ENCODE data around the gene TFDP1.

Gene TFDP1

GRCh38 chr13:113564331-113565023, 20.1 kb upstream of the TFDP1 start:
- H3K4me2 ChIP-seq (ENCODE audit: low read length): no peak overlapping the region
- no peaks in the 10 kb centered on the region for H3K4me1 ChIP-seq (ENCODE audit: insufficient read depth, low read length, severe bottlenecking)
- H3K4me3 ChIP-seq (ENCODE audit: low read depth, low read length, poor library complexity, severe bottlenecking): no peak overlapping the region
- H3F3A ChIP-seq (ENCODE audit: insufficient read depth, low read length): no peaks in the 10 kb centered on the region
- peaks cover 11% of the 10 kb centered on the region; the same call in 1 of the 2 replicates for H3K27me3 ChIP-seq (ENCODE audit: insufficient read depth, low read length)
- H3K9me2 ChIP-seq (ENCODE audit: low read depth, low read length): no peaks in the 10 kb centered on the region
- H3K9me3 ChIP-seq (ENCODE audit: low read length): 0 out of 2 replicates have a peak, but pooled peaks cover 2% of the 10 kb centered on the region
- TF ChIP-seq CTCF (IDR thresholded peaks at IDR 0.05; ENCODE audit: low read length) (no peak), EZH2 (IDR thresholded peaks at IDR 0.05; ENCODE audit: borderline replicate concordance, low read length) (no peak)
- H3K36me3 ChIP-seq (ENCODE audit: insufficient read depth, low read length): no peaks in the 10 kb centered on the region; the same call in 1 of the 2 replicates
- H2AFZ ChIP-seq (ENCODE audit: low read length): no peak overlapping the region
- H3K27ac ChIP-seq (ENCODE audit: low read depth, low read length, poor library complexity, severe bottlenecking): no peak overlapping the region
- H3K79me2 ChIP-seq (ENCODE audit: insufficient read depth, low read length): no peaks in the 10 kb centered on the region
- H4K20me1 ChIP-seq (ENCODE audit: insufficient read depth, low read length): no peaks in the 10 kb centered on the region
- H3K9ac ChIP-seq (ENCODE audit: low read length): no peak overlapping the region

- H4K20me1 ChIP-seq (ENCODE audit: insufficient read depth, low read length): no peaks in the 10 kb centered on the region
- TF ChIP-seq EZH2 (IDR thresholded peaks at IDR 0.05; ENCODE audit: borderline replicate concordance, low read length) (no peak), CTCF (IDR thresholded peaks at IDR 0.05; ENCODE audit: low read length) (no peak)
- H3K9ac ChIP-seq (ENCODE audit: low read length): no peak overlapping the region
- H3K9me2 ChIP-seq (ENCODE audit: low read depth, low read length): no peaks in the 10 kb centered on the region
- no peaks in the 10 kb centered on the region for H3K79me2 ChIP-seq (ENCODE audit: insufficient read depth, low read length)
- no peaks in the 10 kb centered on the region for H3F3A ChIP-seq (ENCODE audit: insufficient read depth, low read length)
- H3K27me3 ChIP-seq (ENCODE audit: insufficient read depth, low read length): peaks cover 8% of the 10 kb centered on the region; the same call in 1 of the 2 replicates
- 0 out of 2 replicates have a peak, but pooled peaks cover 2% of the 10 kb centered on the region for H3K9me3 ChIP-seq (ENCODE audit: low read length)
- no peak overlapping the region for H3K27ac ChIP-seq (ENCODE audit: low read depth, low read length, poor library complexity, severe bottlenecking)
- H2AFZ ChIP-seq (ENCODE audit: low read length): no peak overlapping the region
- H3K4me2 ChIP-seq (ENCODE audit: low read length): no peak overlapping the region
- H3K4me3 ChIP-seq (ENCODE audit: low read depth, low read length, poor library complexity, severe bottlenecking): no peak overlapping the region
- no peaks in the 10 kb centered on the region for H3K4me1 ChIP-seq (ENCODE audit: insufficient read depth, low read length, severe bottlenecking)
- H3K36me3 ChIP-seq (ENCODE audit: insufficient read depth, low read length): no peaks in the 10 kb centered on the region; the same call in 1 of the 2 replicates
These were observed 18.9 kb upstream of the TFDP1 start for GRCh38 chr13:113565526-113566226.

- no peak overlapping the region for H3K4me2 ChIP-seq (ENCODE audit: low read length)
- H3K79me2 ChIP-seq (ENCODE audit: insufficient read depth, low read length): no peaks in the 10 kb centered on the region
- H3K4me1 ChIP-seq (ENCODE audit: insufficient read depth, low read length, severe bottlenecking): no peaks in the 10 kb centered on the region
- peaks cover 6% of the 10 kb centered on the region; the same call in 1 of the 2 replicates for H3K27me3 ChIP-seq (ENCODE audit: insufficient read depth, low read length)
- no peaks in the 10 kb centered on the region for H3F3A ChIP-seq (ENCODE audit: insufficient read depth, low read length)
- TF ChIP-seq CTCF (IDR thresholded peaks at IDR 0.05; ENCODE audit: low read length): no peak
- no peak for TF ChIP-seq EZH2 (IDR thresholded peaks at IDR 0.05; ENCODE audit: borderline replicate concordance, low read length)
- no peaks in the 10 kb centered on the region; the same call in 1 of the 2 replicates for H3K36me3 ChIP-seq (ENCODE audit: insufficient read depth, low read length)
- no peak overlapping the region for H3K9ac ChIP-seq (ENCODE audit: low read length)
- H3K9me2 ChIP-seq (ENCODE audit: low read depth, low read length): no peaks in the 10 kb centered on the region
- H3K4me3 ChIP-seq (ENCODE audit: low read depth, low read length, poor library complexity, severe bottlenecking): no peak overlapping the region
- no peak overlapping the region for H2AFZ ChIP-seq (ENCODE audit: low read length)
- H3K27ac ChIP-seq (ENCODE audit: low read depth, low read length, poor library complexity, severe bottlenecking): no peak overlapping the region
- H4K20me1 ChIP-seq (ENCODE audit: insufficient read depth, low read length): no peaks in the 10 kb centered on the region
- H3K9me3 ChIP-seq (ENCODE audit: low read length): 0 out of 2 replicates have a peak, but pooled peaks cover 2% of the 10 kb centered on the region
These were observed 18.4 kb upstream of the TFDP1 start for GRCh38 chr13:113566227-113566561.
